Endothelial cell (in vitro differentiated cells): Measurements from ENCODE around the gene DOC2B. TPM values are rescaled to one million over a fixed set of nuclear protein-coding genes. Genes with fewer than 3 reads are reported as not detected.

Experiments used
- DNase-seq: peaks from one replicate; pipeline ENCODE4 v3.0.0; 2021; ENCODE audit warnings: low spot score
- H3K27ac Mint-ChIP-seq: one replicate; pipeline ENCODE4 v1.8.0; 2021; ENCODE audit warnings: mixed read lengths, inconsistent platforms; ENCODE audit not compliant: unreplicated experiment
- H3K27me3 Mint-ChIP-seq: one replicate; pipeline ENCODE4 v1.8.0; 2021; ENCODE audit warnings: mild to moderate bottlenecking, moderate library complexity, mixed read lengths, inconsistent platforms; ENCODE audit not compliant: unreplicated experiment
- H3K36me3 Mint-ChIP-seq: one replicate; pipeline ENCODE4 v1.8.0; 2021; ENCODE audit warnings: mild to moderate bottlenecking, low read depth, mixed read lengths, inconsistent platforms; ENCODE audit not compliant: unreplicated experiment
- H3K4me1 Mint-ChIP-seq: one replicate; pipeline ENCODE4 v1.8.0; 2021; ENCODE audit warnings: mild to moderate bottlenecking, mixed read lengths, inconsistent platforms; ENCODE audit not compliant: unreplicated experiment
- H3K4me3 Mint-ChIP-seq: one replicate; pipeline ENCODE4 v1.8.0; 2021; ENCODE audit warnings: mild to moderate bottlenecking, mixed read lengths, inconsistent platforms; ENCODE audit not compliant: unreplicated experiment
- H3K9me3 Mint-ChIP-seq: one replicate; pipeline ENCODE4 v1.8.0; 2021; ENCODE audit warnings: mixed read lengths, inconsistent platforms; ENCODE audit not compliant: unreplicated experiment
- total RNA-seq: library from RNA; stranded (reverse); fragmentation: NEBNext Ultra II Directional; extraction: Animal tissue kit (Norgen Biotek cat#: 25700); gene quantifications from one replicate; pipeline ENCODE4 v1.2.1, GENCODE V29; 2021; ENCODE audit not compliant: unreplicated experiment
- TF ChIP-seq, protein P1 (sequence below): fragments of 200-600 bp; sonication (generic); IDR thresholded peaks from one replicate; pipeline ENCODE4 v1.5.0; 2021; ENCODE audit warnings: antibody characterized with exemption; ENCODE audit not compliant: unreplicated experiment

DOC2B gene
- total RNA-seq, 1 donor from 2014 or later, result 0.33 TPM

DNA sequence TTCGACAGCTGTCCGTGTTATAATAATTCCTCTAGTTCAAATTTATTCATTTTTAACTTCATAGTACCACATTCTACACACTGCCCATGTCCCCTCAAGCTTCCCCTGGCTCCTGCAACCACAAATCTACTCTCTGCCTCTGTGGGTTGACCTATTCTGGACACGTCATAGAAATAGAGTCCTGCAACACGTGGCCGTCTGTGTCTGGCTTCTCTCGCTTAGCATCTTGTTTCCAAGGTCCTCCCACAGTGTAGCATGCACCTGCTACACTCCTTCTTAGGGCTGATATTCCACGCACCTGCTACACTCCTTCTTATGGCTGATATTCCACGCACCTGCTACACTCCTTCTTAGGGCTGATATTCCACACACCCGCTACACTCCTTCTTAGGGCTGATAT, 27.6 kb downstream of the DOC2B start:
- TF ChIP-seq, protein P1, sequence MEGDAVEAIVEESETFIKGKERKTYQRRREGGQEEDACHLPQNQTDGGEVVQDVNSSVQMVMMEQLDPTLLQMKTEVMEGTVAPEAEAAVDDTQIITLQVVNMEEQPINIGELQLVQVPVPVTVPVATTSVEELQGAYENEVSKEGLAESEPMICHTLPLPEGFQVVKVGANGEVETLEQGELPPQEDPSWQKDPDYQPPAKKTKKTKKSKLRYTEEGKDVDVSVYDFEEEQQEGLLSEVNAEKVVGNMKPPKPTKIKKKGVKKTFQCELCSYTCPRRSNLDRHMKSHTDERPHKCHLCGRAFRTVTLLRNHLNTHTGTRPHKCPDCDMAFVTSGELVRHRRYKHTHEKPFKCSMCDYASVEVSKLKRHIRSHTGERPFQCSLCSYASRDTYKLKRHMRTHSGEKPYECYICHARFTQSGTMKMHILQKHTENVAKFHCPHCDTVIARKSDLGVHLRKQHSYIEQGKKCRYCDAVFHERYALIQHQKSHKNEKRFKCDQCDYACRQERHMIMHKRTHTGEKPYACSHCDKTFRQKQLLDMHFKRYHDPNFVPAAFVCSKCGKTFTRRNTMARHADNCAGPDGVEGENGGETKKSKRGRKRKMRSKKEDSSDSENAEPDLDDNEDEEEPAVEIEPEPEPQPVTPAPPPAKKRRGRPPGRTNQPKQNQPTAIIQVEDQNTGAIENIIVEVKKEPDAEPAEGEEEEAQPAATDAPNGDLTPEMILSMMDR, result no peak
- no peaks in the 10 kb centered on the region for H3K9me3 Mint-ChIP-seq
- no peak overlapping the region for H3K27ac Mint-ChIP-seq
- H3K4me1 Mint-ChIP-seq, result no peaks in the 10 kb centered on the region
- DNase-seq, result no peak
- H3K27me3 Mint-ChIP-seq, result peaks cover 5% of the 10 kb centered on the region
- H3K4me3 Mint-ChIP-seq, result no peak overlapping the region
- no peaks in the 10 kb centered on the region for H3K36me3 Mint-ChIP-seq

DNA sequence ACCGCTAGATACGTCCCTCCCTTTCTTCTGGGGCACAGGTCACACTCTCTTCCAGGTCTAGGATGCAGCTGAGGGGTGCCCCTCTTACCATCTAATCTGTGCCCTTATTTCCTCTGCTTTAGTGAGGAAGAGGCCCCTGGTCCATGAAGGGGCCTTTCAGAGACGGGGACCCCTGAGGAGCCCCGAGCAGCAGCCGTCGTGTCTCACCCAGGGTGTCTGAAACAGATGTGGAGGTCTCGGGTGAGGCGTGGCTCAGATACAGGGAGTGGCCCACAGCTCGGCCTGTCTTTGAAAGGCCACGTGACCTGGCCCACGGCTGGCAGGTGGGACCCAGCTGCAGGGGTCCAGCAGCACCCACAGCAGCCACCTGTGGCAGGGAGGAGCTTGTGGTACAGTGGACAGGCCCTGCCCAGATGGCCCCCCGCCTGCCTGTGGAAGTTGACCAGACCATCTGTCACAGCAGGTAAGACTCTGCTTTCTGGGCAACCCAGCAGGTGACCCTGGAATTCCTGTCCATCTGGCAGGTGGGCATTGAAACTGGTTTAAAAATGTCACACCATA, 28.5 kb downstream of the DOC2B start:
- Mint-ChIP-seq H3K27ac (no peak overlapping the region), H3K27me3 (peaks cover 3% of the 10 kb centered on the region), H3K4me3 (no peak overlapping the region), H3K9me3 (no peaks in the 10 kb centered on the region), H3K4me1 (no peaks in the 10 kb centered on the region), H3K36me3 (no peaks in the 10 kb centered on the region)
- TF ChIP-seq, protein P1, result no peak
- no peak for DNase-seq

DNA sequence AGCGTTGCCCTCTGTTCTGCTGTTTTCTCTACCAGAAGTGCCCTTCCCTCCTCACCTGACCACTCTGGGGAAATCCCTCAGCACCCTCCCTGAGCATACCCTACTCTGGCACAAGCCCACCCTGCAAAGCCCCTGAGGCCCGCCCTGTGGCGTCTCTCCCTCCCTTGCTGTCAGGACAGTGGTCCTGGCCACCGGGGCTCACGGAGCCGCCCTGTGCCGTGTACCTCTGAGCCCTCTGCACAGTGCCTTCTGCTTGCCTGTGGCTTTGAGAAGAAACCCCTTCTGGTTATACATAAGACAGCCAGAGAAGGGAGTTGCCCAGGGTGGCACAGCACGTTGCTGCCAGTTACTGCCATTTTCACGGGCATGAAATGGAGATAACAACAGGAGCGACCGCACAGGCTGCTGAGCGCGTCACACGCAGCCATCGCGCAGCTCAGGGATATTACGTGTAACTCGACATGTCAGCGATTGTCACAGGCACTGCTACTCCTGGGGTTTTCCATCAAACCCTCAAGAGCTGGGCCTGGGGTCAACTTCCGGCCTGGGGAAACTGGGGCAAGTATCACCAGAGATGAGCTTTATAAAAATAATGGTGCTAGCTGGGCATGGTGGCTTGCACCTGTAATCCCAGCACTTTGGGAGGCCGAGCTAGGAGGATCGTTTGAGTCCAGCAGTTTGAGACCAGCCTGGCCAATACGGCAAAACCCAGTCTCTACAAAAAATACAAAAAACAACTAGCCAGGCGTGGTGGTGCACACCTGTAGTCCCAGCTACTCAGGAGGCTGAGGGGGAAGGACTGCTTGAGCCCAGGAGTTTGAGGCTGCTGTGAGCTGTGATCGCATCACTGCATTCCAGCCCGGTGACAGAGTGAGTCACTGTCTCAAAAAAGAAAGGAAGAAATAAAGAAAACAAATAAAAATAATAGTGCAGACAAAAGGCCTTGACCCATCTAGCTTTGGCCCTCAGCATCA, 29.3 kb downstream of the DOC2B start:
- no peaks in the 10 kb centered on the region for H3K9me3 Mint-ChIP-seq
- TF ChIP-seq, protein P1, result no peak
- no peak overlapping the region for H3K4me3 Mint-ChIP-seq
- DNase-seq, result no peak
- no peaks in the 10 kb centered on the region for H3K4me1 Mint-ChIP-seq
- no peak overlapping the region for H3K27ac Mint-ChIP-seq
- H3K36me3 Mint-ChIP-seq, result no peaks in the 10 kb centered on the region
- H3K27me3 Mint-ChIP-seq, result peaks cover 3% of the 10 kb centered on the region

DNA sequence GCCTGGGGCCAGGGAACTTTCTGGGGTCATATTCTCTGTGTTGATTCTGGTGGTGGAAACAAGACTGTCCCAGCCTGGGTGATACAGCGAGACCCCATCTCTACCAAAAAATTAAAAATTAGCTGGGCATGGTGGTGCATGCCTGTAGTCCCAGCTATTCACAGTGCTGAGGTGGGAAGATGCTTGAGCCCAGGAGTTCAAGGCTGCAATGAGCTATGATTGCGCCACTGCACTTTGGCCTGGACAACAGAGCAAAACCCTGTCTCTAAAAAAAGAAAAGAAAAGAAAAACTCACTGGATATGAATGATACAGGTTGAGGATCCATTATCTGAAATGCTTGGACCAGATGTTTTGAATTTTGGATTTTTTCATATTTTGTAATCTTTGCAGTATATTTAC, 30.4 kb downstream of the DOC2B start:
- TF ChIP-seq, protein P1, result no peak
- H3K27ac Mint-ChIP-seq, result no peak overlapping the region
- no peaks in the 10 kb centered on the region for H3K4me1 Mint-ChIP-seq
- H3K9me3 Mint-ChIP-seq, result no peaks in the 10 kb centered on the region
- DNase-seq, result no peak
- H3K27me3 Mint-ChIP-seq, result peaks cover 3% of the 10 kb centered on the region
- no peaks in the 10 kb centered on the region for H3K36me3 Mint-ChIP-seq
- no peak overlapping the region for H3K4me3 Mint-ChIP-seq
